ENCODE measurements around the gene FBP2. TPM values are rescaled to one million over a fixed set of nuclear protein-coding genes. Genes with fewer than 3 reads are reported as not detected.

Gene FBP2
- total RNA-seq, 1 donor, result not detected

DNA sequence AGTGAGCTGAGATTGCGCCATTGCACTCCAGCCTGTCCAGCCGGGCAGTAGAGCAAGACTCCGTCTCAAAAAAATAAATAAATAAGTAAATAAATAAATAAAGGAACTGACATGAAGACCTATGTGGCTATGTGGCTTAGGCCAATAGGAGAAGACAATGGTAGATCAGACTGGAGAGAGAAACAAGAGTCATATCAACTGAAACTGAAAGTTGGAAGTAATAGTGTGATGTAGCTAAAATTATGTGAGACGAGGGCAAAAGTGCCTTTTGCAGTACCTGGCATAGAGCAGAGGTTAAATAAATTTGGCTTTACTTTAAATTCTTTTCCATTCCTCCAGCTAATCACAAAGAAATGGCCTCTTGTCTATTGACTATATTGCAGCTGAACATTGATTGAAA is 7.3 kb downstream of the FBP2 start:
- DNase-seq (ENCODE audit: insufficient read length, low spot score, missing footprints), result peak; percentile 63
- Histone ChIP-seq H3K27ac (ENCODE audit: low read depth, low read length) (no peak overlapping the region), H3K27me3 (ENCODE audit: insufficient read depth, low read length) (peaks cover 4% of the 10 kb centered on the region), H3K4me3 (ENCODE audit: insufficient read depth, low read length) (peak overlapping the region; percentile 55), H3K4me1 (ENCODE audit: insufficient read depth, low read length) (peaks cover 6% of the 10 kb centered on the region), H4K20me1 (ENCODE audit: insufficient read depth, low read length) (no peaks in the 10 kb centered on the region), H3K9me3 (ENCODE audit: low read depth, low read length) (no peaks in the 10 kb centered on the region), H3K36me3 (ENCODE audit: insufficient read depth, low read length) (no peaks in the 10 kb centered on the region), H3K79me2 (ENCODE audit: insufficient read depth, low read length) (no peaks in the 10 kb centered on the region), H2AFZ (ENCODE audit: low read length) (peak overlapping the region; percentile 85), H3K4me2 (ENCODE audit: insufficient read depth, low read length) (peak overlapping the region; percentile 69)
- TF ChIP-seq, protein P1, sequence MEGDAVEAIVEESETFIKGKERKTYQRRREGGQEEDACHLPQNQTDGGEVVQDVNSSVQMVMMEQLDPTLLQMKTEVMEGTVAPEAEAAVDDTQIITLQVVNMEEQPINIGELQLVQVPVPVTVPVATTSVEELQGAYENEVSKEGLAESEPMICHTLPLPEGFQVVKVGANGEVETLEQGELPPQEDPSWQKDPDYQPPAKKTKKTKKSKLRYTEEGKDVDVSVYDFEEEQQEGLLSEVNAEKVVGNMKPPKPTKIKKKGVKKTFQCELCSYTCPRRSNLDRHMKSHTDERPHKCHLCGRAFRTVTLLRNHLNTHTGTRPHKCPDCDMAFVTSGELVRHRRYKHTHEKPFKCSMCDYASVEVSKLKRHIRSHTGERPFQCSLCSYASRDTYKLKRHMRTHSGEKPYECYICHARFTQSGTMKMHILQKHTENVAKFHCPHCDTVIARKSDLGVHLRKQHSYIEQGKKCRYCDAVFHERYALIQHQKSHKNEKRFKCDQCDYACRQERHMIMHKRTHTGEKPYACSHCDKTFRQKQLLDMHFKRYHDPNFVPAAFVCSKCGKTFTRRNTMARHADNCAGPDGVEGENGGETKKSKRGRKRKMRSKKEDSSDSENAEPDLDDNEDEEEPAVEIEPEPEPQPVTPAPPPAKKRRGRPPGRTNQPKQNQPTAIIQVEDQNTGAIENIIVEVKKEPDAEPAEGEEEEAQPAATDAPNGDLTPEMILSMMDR (IDR thresholded peaks at IDR 0.05; ENCODE audit: extremely low read depth, low read depth, low read length), result no peak

DNA sequence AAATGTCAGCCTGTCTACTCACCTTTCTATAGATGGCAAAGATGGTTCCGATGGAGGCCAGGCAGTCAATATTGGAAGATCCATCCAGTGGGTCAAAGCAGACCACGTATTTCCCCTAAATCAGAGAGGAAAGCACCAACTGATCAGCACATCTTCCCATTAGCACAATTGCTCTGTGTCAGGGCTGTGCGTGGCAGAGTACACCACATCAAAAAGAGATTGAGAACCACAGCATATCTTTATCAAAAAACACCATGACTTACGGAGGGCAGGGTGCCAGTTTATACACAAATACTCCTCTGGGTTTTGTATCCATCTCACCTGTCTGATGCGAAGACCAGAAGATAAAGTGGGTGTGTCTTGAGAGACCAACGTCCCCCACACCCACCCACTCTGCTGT is 9.1 kb downstream of the FBP2 start:
- H3K36me3 ChIP-seq (ENCODE audit: insufficient read depth, low read length), result no peaks in the 10 kb centered on the region
- no peak overlapping the region for H3K27ac ChIP-seq (ENCODE audit: low read depth, low read length)
- no peak for DNase-seq (ENCODE audit: insufficient read length, low spot score, missing footprints)
- H3K4me3 ChIP-seq (ENCODE audit: insufficient read depth, low read length), result no peak overlapping the region
- H4K20me1 ChIP-seq (ENCODE audit: insufficient read depth, low read length), result no peaks in the 10 kb centered on the region
- TF ChIP-seq, protein P1 (IDR thresholded peaks at IDR 0.05; ENCODE audit: extremely low read depth, low read depth, low read length), result no peak
- H3K4me2 ChIP-seq (ENCODE audit: insufficient read depth, low read length), result no peak overlapping the region
- H2AFZ ChIP-seq (ENCODE audit: low read length), result no peak overlapping the region
- H3K9me3 ChIP-seq (ENCODE audit: low read depth, low read length), result no peaks in the 10 kb centered on the region
- peaks cover 4% of the 10 kb centered on the region for H3K27me3 ChIP-seq (ENCODE audit: insufficient read depth, low read length)
- H3K4me1 ChIP-seq (ENCODE audit: insufficient read depth, low read length), result peaks cover 6% of the 10 kb centered on the region
- no peaks in the 10 kb centered on the region for H3K79me2 ChIP-seq (ENCODE audit: insufficient read depth, low read length)

DNA sequence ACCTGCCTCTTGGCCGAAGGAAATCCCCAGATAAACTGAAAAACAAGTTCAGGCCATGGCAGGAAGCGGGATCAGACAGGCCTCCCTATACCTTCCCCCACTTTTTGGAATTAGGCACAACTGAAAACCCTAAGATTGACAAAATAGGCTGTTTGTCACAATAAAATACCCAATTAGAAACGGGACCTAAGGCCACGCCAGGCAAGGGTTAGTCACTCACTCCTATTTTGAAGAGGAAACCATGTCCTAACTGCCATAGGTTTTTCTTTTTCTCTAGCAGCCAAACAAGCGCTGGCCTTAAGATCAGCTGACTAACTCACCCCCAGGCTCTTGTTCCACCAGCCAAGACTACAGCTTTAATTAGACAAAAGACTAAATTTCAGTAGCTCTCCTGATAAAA is 11.9 kb downstream of the FBP2 start:
- DNase-seq (ENCODE audit: insufficient read length, low spot score, missing footprints), result no peak
- H4K20me1 ChIP-seq (ENCODE audit: insufficient read depth, low read length), result no peaks in the 10 kb centered on the region
- no peak overlapping the region for H2AFZ ChIP-seq (ENCODE audit: low read length)
- TF ChIP-seq, protein P1 (IDR thresholded peaks at IDR 0.05; ENCODE audit: extremely low read depth, low read depth, low read length), result no peak
- no peaks in the 10 kb centered on the region for H3K79me2 ChIP-seq (ENCODE audit: insufficient read depth, low read length)
- no peak overlapping the region for H3K4me2 ChIP-seq (ENCODE audit: insufficient read depth, low read length)
- H3K4me1 ChIP-seq (ENCODE audit: insufficient read depth, low read length), result peaks cover 4% of the 10 kb centered on the region
- H3K36me3 ChIP-seq (ENCODE audit: insufficient read depth, low read length), result no peaks in the 10 kb centered on the region
- H3K27ac ChIP-seq (ENCODE audit: low read depth, low read length), result no peak overlapping the region
- no peak overlapping the region for H3K4me3 ChIP-seq (ENCODE audit: insufficient read depth, low read length)
- no peaks in the 10 kb centered on the region for H3K9me3 ChIP-seq (ENCODE audit: low read depth, low read length)
- peaks cover 4% of the 10 kb centered on the region for H3K27me3 ChIP-seq (ENCODE audit: insufficient read depth, low read length)

DNA sequence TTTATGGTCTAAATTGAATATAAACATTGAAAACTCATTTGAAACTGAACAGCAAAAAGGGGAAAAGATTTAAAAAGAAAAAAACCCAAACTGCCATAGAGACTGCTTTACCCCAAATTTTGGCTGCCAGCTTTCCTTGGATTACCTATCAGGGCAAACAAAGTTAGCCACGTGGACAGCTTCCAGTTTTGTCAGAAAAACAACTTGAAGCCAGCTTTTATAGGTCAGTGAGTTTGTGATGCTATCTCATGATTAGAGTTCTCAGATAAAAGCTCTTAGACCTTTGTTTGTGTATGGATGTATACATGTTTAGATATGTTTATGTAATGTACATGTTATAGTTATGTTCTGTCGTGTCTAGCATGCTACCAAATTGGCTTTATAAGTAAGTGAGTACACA is 16.1 kb downstream of the FBP2 start:
- H2AFZ ChIP-seq (ENCODE audit: low read length), result no peak overlapping the region
- TF ChIP-seq, protein P1 (IDR thresholded peaks at IDR 0.05; ENCODE audit: extremely low read depth, low read depth, low read length), result no peak
- no peak for DNase-seq (ENCODE audit: insufficient read length, low spot score, missing footprints)
- H4K20me1 ChIP-seq (ENCODE audit: insufficient read depth, low read length), result no peaks in the 10 kb centered on the region
- no peak overlapping the region for H3K4me3 ChIP-seq (ENCODE audit: insufficient read depth, low read length)
- H3K4me2 ChIP-seq (ENCODE audit: insufficient read depth, low read length), result no peak overlapping the region
- no peaks in the 10 kb centered on the region for H3K27me3 ChIP-seq (ENCODE audit: insufficient read depth, low read length)
- H3K4me1 ChIP-seq (ENCODE audit: insufficient read depth, low read length), result no peaks in the 10 kb centered on the region
- H3K36me3 ChIP-seq (ENCODE audit: insufficient read depth, low read length), result no peaks in the 10 kb centered on the region
- no peak overlapping the region for H3K27ac ChIP-seq (ENCODE audit: low read depth, low read length)
- H3K79me2 ChIP-seq (ENCODE audit: insufficient read depth, low read length), result no peaks in the 10 kb centered on the region
- no peaks in the 10 kb centered on the region for H3K9me3 ChIP-seq (ENCODE audit: low read depth, low read length)

Measured in osteoblast (primary cell).